Stimulated activated CD8-positive, alpha-beta memory T cell treated with anti-CD3 and anti-CD28 coated beads, Interleukin-2, amount 100 ng/mL, for 1 hour (primary cell): Measurements from ENCODE around the gene CDC20B.
"Not testable (repeated sequence)": the region's sequence is repeated elsewhere in the genome, so short reads cannot be mapped to it uniquely, and the experiment has no call there.

ENCODE experiments used
- DNase-seq, 2 donors: peaks; one replicate each; pipeline ENCODE4 v3.0.0-alpha.2; 2020; ENCODE audit warnings: low read depth in 2 of 2

The CDC20B gene

DNA sequence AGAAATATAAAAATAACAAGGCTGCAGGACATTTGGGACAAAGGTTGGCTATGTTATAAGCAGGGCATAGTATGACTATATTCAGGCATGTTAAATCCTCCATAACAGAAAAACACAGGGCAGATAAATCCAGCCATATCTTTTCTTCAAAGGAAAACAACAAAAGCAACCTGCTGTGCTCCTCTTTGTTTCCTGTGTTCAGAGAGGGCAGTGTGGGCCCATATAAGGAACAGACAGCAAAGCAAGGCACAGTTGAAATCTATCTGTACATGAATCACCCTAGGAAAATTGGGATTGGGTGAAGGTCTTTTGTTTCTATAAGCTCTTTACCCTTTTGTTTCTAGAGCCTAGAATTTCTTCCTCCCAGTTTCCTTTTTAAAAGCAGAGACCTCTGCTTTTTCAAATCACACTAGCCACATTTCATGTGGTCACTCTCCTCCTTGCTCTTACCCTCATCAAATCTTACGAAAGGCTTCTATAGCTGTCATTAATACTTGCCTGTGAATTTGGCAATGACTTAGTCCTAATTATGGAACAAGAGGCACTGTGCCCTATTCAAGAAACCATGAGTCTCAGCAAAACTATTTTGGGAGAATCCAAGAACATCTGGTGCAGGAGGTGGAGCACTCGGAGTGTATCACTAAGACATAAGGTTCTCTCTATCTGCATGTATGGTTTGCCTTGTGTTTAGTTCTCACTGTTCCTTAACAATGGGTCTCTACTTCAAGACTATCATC is 68.8 kb downstream of the CDC20B start:
- no peak for DNase-seq

DNA sequence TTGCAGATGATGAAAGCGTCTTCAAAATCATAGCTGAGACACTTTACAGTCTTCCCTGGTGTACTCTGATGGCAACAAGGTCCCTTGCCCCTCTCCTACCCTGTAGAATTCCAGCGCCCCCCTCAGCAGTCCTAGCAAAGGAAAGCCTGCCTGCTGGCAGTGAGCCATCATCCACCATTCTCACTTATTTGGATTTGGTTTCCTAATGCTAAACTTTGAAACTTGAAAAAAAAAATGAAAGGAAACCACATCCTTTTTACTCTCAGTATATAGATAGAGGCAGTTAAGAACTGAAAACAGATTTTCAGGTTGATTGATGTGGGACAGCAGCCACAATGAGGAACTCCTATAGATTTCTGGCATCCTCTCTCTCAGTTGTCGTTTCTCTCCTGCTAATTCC is 70.6 kb downstream of the CDC20B start, which contains the start of gene GZMA:
Gene GZMA (plus strand): TSS at position 299 of the 400 bp plus-strand sequence. CDS start 37 bp downstream, at position 336.
- no peak for DNase-seq

DNA sequence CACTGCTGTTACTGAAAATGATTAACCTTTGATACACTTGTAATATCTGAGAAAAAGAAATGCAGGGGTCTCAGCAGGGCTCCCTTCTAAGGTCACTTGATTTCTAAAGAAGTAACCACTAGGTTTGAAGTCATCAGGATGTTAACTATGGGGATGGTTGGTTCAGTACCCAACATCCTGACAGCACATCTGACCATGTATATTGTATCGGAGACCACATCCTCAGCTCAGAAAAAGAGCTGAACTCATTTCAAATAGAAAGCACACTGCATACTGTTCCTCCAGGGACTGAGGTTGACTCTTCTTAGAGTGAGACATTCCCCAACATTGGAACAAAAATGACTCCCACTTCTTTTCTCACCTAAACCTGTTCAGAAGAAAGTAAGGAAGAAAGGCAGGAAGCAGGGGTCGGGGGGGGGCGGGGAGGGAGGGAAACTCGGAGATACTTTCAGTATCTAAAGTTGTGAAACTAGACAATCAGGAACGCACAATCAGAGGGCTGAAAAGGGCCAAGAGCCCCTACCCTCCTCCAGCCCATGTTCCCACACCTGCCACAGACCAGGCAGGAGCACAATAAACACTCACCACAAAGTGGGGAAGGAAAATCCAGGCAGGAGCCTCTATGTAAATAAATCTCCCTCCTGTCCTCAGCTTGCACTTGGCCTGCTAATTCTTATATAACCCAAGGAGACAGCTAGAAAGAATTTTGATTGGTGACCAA is 71.3 kb downstream of the CDC20B start:
- DNase-seq, result no peak

DNA sequence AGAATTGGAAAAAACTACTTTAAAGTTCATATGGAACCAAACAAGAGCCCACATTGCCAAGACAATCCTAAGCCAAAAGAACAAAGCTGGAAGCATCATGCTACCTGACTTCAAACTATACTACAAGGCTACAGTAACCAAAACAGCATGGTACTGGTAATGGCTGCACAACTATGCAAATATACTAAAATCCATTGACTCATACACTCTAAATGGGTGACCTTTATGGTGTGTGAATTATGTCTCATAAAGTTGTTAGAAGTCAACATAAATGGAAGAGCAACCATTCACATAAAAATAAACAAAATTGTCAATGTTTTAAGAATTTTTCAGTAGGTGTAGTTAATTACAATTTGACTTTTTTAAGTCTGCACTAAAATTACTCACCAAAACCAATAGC is 71.8 kb downstream of the CDC20B start:
- not testable (repeated sequence) for DNase-seq

DNA sequence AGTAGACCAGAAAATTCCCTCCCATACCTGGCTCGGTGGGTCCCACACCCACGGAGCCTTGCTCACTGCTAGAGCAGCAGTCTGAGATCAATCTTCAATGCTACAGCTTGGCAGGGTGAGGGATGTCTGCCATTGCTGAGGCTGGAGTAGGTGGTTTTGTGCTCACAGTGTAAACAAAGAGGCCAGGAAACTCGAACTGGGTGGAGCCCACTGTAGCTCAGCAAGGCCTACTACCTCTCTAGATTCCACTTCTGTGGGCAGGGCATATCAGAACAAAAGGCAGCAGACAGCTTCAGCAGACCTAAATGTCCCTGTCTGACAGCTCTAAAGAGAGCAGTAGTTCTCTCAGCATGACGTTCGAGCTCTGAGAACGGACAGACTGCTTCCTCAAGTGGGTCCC is 76.1 kb downstream of the CDC20B start:
- peak in 1 of 2 donors; percentile 16 for DNase-seq

DNA sequence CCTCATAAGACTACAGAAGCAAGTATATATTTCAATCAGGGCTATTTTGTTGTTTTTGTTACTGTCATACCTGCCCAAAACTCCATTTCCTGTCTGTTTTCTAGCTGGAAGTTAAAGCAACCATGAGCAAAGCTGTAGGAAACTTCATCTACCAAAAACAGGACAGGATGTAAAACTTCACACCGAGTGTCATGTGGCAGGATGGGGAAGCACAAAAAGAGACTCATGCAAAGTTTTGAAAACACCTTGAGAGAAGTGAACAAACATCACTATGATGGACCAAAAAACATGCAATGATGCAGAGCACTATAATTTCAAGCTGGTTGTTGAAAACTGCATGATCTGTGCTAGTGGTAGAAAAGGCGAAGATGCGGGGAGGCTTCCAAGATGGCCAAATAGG is 76.8 kb downstream of the CDC20B start:
- no peak for DNase-seq

DNA sequence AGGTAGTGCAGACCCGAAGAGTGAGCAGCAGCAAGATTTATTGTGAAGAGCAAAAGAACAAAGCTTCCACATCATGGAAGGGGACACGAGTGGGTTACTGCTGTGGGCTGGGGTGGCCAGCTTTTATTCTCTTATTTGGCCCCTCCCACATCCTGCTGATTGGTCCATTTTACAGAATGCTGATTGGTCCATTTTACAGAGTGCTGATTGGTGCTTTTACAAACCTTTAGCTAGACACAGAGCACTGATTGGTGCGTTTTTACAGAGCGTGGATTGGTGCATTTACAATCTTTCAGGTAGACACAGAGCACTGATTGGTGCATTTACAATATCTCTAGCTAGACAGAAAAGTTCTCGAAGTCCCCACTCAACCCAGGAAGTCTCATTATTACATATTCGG is 82.0 kb downstream of the CDC20B start:
- not testable (repeated sequence) for DNase-seq

DNA sequence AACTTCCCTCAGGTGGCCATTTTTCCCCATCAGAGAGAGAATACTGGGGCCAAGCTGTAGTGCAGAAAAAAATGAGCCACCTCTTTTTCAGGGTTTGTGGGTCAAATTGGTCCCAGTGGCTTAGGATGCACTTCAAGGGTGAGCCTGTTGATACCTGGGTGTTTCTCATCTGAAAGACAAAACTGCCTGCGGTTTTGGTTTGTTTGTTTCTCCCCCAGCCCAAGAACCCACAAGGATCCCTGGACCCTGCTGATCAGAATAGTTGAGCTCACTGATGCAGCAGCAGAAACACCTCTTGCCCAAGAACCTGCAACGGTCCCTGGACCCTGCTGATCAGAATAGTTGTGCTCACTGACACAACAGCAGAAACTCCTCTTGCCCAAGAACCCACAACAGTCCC is 83.7 kb downstream of the CDC20B start:
- DNase-seq, result not testable (repeated sequence)

DNA sequence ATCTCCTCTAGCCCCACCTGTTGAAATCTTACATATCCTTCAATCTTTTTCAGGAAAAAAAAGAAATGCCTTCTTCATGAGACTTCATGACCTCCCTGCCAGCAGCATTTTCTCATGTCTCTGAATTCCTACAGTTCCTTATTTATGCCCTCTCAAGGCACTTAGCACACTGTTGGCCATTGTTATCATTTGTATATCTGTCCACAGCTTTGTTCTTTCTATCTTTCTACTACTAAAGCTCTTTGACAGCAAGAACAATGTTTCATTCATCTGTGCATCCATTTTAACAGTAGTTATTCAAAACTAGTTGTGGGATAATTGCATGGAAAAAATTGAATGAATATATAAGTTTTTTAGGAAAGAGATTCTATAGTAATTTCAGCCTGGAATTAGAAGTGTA is 91.4 kb downstream of the CDC20B start:
- no peak for DNase-seq

DNA sequence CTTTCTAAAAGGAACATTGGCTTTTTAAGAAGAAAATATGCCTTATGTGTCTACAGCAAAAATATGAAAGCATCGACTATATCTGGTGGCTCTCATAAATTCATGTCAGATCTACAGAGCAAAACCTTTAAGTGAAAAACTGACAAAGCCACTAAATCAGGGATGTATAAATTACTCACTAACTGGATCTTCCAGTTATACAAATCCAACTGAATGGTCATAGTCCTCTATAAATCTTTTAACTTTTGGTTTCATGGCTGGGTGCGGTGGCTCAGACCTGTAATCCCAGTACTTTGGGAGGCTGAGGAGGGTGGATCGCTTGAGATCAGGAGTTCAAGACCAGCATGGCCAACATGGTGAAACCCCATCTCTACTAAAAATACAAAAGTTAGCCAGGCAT is 99.8 kb downstream of the CDC20B start:
- no peak for DNase-seq

DNA sequence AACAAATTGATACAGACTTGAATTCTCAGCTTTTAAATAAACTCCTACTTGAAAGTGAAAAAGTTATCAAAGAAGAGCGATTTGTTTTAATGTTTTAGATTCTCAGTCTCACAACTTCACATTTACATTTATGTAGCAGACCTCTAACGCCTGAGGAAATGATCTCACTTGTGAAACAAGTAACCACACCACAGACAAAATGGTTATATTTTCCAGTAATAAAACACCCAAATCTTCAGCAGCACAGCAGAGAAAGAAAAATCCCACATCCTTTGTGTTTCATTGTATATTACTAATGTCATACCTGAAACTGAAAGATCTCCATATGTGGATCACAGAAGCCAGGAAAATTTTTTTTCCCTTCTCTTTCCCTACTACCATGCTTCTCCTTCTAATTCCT is 100.3 kb downstream of the CDC20B start:
- no peak for DNase-seq

DNA sequence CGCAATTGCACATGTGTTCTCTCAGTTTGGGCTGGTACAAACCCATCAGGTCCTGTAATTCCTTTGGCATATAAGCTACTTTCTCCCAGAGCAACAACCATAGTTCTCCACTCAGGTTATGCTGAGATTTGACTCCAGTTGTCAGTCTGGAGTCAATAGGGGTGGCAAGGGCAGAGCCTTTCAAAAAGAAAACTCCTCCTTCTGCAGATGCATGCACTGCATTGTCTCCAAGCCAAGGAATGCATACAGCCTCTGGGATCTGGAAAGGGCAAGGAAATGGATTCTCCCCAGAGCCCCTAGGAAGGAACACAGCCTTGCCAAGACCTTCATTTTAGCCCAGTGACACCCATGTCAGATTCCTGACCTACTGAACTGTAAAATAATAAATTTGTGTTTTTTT is 101.6 kb downstream of the CDC20B start:
- no peak for DNase-seq

DNA sequence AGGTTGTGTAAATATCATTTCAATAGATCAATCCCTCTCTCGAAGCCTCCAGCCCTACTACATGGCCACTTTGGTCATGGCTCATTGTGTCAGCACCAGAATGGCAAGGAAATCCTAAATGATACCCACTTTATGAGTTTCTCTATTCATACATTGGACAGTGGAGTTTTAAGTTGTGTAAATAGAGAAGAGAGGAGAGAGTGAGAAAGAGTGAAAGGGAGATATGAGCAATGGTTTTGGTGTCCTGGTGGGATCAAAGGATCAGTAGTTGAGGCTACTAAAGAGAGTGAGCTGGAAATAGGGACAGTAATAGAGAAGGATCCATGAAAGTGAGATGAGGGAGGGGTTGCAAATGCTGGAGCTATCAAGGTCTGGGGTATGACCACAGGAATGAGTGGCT is 102.0 kb downstream of the CDC20B start:
- DNase-seq, result no peak

DNA sequence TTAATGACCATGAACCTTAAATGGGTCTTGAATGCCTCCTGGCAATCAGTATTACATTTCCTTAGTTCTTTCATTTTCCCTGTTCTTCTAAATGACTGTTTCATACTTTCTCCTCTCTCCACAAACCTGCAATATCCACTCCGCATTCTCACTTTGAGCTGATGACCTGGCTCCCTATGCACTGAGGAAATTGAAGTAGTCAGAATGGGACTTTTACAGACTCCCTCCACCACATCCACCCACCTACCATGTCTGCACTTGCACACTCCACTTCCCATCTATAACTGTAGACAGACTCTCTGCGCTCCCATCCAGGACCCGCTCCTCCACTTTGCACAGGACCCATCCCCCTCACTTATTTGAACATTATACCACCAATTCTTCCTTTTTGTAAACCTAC is 106.7 kb downstream of the CDC20B start:
- no peak for DNase-seq

DNA sequence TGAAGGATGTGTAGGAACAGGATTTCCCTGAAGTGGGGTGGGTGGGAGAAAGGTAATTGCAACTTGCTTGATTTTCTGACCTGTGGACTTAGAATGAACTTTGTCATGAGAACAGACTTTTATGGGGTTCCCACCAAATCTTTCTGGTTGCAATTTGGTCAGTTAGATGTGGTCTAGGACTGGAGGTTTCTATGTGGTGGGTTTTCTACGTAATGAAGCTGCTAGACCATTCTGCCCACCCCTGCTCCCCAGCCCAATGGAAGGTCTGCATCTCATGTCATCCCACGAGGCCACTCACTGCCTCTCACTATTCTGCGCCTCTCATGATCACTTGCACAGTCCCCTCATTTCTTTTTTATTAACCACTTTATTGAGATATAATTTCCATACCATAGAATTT is 108.5 kb downstream of the CDC20B start:
- no peak for DNase-seq

DNA sequence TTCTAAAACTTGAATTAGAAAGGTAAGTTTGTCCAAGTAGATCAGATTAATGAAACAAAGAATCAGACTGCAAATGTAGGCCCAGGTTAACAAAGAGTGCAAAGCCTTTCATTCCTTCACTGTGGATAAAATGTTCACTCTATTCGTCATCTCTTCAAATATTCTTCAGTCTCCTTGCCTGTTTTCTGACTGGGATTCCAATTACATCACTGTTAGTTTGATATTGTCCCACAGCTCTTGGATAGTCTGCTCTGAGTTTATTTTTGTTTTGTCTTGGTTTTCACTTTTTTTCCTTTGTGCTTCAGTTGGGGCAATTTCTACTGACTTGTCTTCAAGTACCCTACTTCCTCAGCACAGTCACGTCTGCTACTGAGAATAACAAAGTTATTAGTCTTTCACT is 109.1 kb downstream of the CDC20B start:
- DNase-seq, result no peak

DNA sequence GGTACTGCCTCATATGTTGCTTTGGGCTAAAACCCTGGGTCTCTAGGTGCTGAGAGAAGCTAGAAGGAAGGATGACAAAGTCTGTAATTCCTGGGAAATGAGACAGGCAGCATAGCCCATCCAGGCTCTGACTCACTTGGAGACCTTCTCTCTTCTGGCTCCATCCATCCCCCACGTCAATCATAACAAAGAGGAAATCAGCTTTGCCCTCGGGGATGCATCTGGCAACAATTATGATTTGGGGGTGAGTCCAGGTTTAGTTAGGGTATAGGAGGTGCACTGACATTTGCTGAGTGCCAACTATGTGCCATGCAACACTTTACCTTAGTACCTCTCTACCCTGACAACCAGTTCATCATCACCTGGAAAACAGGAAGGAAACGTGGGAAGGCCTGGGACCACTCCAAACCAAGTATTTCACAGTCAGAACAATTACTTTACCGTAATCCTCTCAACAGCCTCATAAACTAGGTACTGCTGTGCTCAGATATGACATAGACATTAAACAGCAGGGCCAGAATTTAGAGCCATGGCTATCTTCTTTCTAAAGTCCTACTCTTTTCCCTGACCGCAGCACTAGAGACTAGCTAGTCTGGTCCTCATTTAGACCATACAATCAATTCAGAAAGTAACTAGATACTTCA is 109.6 kb downstream of the CDC20B start:
- DNase-seq, result no peak
